ENCODE measurements around the gene ITGBL1.

ITGBL1 gene

GRCh38 chr13:101624210-101624922 lies 171.9 kb downstream of the ITGBL1 start:
- Histone ChIP-seq H3K4me1 (ENCODE audit: control insufficient read depth, insufficient read depth, low read length) (no peaks in the 10 kb centered on the region), H3K27ac (ENCODE audit: low read length) (no peak overlapping the region), H3K9me3 (ENCODE audit: control insufficient read depth, insufficient read depth, low read length) (no peaks in the 10 kb centered on the region), H3K36me3 (ENCODE audit: control insufficient read depth, insufficient read depth, low read length) (no peaks in the 10 kb centered on the region), H3K27me3 (ENCODE audit: control insufficient read depth, insufficient read depth, low read length) (no peaks in the 10 kb centered on the region), H3K4me3 (ENCODE audit: low read length) (no peak overlapping the region)
- no peak for DNase-seq (ENCODE audit: low read depth, low spot score)
- WGBS (ENCODE audit: insufficient coverage, insufficient read length) = no CpG with 5 or more reads among the region's 8 CpGs

DNA sequence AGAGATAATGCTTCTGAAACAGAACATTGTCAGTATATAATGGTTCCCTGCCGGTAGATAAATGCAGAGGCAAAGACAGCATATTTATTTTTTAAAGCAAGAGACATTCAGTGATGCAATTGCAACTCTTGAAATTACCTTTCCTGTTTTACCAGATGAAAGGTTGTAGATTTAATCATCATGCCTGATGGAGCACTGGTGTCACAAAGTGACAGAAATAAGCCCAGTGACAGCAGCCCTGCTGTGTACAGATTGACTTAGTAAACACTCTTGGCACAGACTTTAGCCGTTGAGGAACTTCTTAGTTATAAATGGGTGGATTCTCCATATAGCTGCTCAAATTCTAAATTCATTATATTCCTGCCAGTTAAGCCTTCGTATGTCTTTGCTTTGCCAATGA lies 172.5 kb downstream of the ITGBL1 start:
- DNase-seq (ENCODE audit: low read depth, low spot score) = no peak
- Histone ChIP-seq H3K36me3 (ENCODE audit: control insufficient read depth, insufficient read depth, low read length) (no peaks in the 10 kb centered on the region), H3K27me3 (ENCODE audit: control insufficient read depth, insufficient read depth, low read length) (no peaks in the 10 kb centered on the region), H3K4me1 (ENCODE audit: control insufficient read depth, insufficient read depth, low read length) (no peaks in the 10 kb centered on the region), H3K4me3 (ENCODE audit: low read length) (no peak overlapping the region), H3K27ac (ENCODE audit: low read length) (no peak overlapping the region), H3K9me3 (ENCODE audit: control insufficient read depth, insufficient read depth, low read length) (no peaks in the 10 kb centered on the region)
- WGBS (ENCODE audit: insufficient coverage, insufficient read length) = no CpG with 5 or more reads among the region's 3 CpGs

DNA sequence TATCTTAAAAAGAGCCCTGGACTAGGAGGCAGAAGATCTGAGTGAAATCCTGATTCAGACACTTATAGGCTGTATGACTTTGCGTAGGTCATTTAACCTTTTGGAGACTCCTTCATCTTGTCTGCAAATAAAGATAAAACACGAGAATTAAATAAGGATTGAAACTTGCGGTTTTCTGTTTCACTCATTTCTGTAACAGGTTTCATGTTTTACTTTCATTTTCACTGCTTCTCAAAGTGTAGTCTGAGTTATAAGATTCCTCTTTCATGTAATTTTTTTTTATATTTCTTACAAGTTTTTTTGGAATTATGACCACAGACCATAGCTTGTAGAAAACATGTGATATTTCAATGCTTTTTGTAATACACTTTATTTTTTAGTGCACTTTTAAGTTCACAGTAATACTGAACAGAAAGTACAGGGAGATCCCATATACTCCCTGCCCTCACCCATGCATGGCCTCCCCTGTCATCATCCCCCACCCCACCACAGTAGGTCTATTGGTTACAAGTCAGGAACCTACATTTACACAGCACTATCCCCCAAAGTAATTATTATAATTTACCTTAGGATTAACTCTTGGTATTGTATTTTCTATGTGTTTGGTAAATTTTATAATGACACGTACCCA lies 174.6 kb downstream of the ITGBL1 start:
- H3K36me3 ChIP-seq (ENCODE audit: control insufficient read depth, insufficient read depth, low read length) = no peaks in the 10 kb centered on the region
- no peaks in the 10 kb centered on the region for H3K9me3 ChIP-seq (ENCODE audit: control insufficient read depth, insufficient read depth, low read length)
- H3K4me1 ChIP-seq (ENCODE audit: control insufficient read depth, insufficient read depth, low read length) = no peaks in the 10 kb centered on the region
- H3K4me3 ChIP-seq (ENCODE audit: low read length) = no peak overlapping the region
- H3K27me3 ChIP-seq (ENCODE audit: control insufficient read depth, insufficient read depth, low read length) = no peaks in the 10 kb centered on the region
- WGBS (ENCODE audit: insufficient coverage, insufficient read length) = no CpG with 5 or more reads among the region's 4 CpGs
- no peak overlapping the region for H3K27ac ChIP-seq (ENCODE audit: low read length)
- no peak for DNase-seq (ENCODE audit: low read depth, low spot score)

GRCh38 chr13:101627556-101627943 lies 175.1 kb downstream of the ITGBL1 start:
- no CpG with 5 or more reads among the region's 5 CpGs for WGBS (ENCODE audit: insufficient coverage, insufficient read length)
- no peaks in the 10 kb centered on the region for H3K27me3 ChIP-seq (ENCODE audit: control insufficient read depth, insufficient read depth, low read length)
- no peak overlapping the region for H3K4me3 ChIP-seq (ENCODE audit: low read length)
- H3K9me3 ChIP-seq (ENCODE audit: control insufficient read depth, insufficient read depth, low read length) = no peaks in the 10 kb centered on the region
- H3K4me1 ChIP-seq (ENCODE audit: control insufficient read depth, insufficient read depth, low read length) = no peaks in the 10 kb centered on the region
- DNase-seq (ENCODE audit: low read depth, low spot score) = no peak
- H3K36me3 ChIP-seq (ENCODE audit: control insufficient read depth, insufficient read depth, low read length) = no peaks in the 10 kb centered on the region
- no peak overlapping the region for H3K27ac ChIP-seq (ENCODE audit: low read length)

DNA sequence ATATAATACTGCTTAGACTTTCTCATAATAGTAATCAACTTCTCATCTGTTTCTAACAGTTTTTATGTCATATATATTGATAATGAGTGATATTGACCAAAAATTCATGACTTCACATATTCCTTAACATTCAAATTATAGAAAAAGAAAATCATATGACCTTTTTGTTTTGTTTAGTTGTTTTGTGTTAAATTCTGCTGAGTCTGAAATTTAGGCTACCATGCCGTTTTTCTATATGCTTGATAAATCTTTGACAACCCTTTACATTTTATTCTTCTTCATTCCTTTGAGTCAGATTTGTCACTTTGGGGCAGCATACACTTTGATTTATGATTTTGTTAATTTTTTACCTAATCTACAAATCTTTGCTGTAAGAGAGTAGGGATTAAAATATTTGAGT lies 176.4 kb downstream of the ITGBL1 start:
- H3K36me3 ChIP-seq (ENCODE audit: control insufficient read depth, insufficient read depth, low read length) = no peaks in the 10 kb centered on the region
- H3K9me3 ChIP-seq (ENCODE audit: control insufficient read depth, insufficient read depth, low read length) = no peaks in the 10 kb centered on the region
- no CpG with 5 or more reads among the region's 1 CpG for WGBS (ENCODE audit: insufficient coverage, insufficient read length)
- no peak overlapping the region for H3K27ac ChIP-seq (ENCODE audit: low read length)
- H3K4me1 ChIP-seq (ENCODE audit: control insufficient read depth, insufficient read depth, low read length) = no peaks in the 10 kb centered on the region
- H3K27me3 ChIP-seq (ENCODE audit: control insufficient read depth, insufficient read depth, low read length) = no peaks in the 10 kb centered on the region
- no peak overlapping the region for H3K4me3 ChIP-seq (ENCODE audit: low read length)
- no peak for DNase-seq (ENCODE audit: low read depth, low spot score)

DNA sequence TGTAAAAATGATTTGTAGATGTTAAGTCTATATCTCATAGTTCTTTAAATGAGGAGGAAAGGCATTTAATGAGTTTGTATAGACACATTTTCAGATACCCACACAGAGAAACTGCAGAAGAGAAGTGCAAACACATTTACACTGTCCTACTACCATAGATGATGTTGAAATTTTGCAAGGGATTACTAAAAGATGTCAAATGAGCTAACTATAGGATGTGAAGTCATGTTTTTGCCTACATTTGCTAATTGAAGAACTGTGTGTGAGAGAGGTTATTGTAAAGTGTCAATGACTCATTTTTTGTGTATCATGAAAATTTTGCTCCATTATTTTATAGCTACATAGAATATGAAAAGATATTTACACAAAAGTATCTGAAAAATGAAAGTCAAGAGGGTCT lies 178.9 kb downstream of the ITGBL1 start:
- H3K36me3 ChIP-seq (ENCODE audit: control insufficient read depth, insufficient read depth, low read length) = no peaks in the 10 kb centered on the region
- H3K4me3 ChIP-seq (ENCODE audit: low read length) = no peak overlapping the region
- H3K27me3 ChIP-seq (ENCODE audit: control insufficient read depth, insufficient read depth, low read length) = no peaks in the 10 kb centered on the region
- no peak overlapping the region for H3K27ac ChIP-seq (ENCODE audit: low read length)
- no peaks in the 10 kb centered on the region for H3K9me3 ChIP-seq (ENCODE audit: control insufficient read depth, insufficient read depth, low read length)
- no peaks in the 10 kb centered on the region for H3K4me1 ChIP-seq (ENCODE audit: control insufficient read depth, insufficient read depth, low read length)
- DNase-seq (ENCODE audit: low read depth, low spot score) = no peak

GRCh38 chr13:101634142-101634541 lies 181.7 kb downstream of the ITGBL1 start:
- Histone ChIP-seq H3K4me3 (ENCODE audit: low read length) (no peak overlapping the region), H3K4me1 (ENCODE audit: control insufficient read depth, insufficient read depth, low read length) (no peaks in the 10 kb centered on the region), H3K27me3 (ENCODE audit: control insufficient read depth, insufficient read depth, low read length) (no peaks in the 10 kb centered on the region), H3K27ac (ENCODE audit: low read length) (no peak overlapping the region), H3K36me3 (ENCODE audit: control insufficient read depth, insufficient read depth, low read length) (no peaks in the 10 kb centered on the region), H3K9me3 (ENCODE audit: control insufficient read depth, insufficient read depth, low read length) (no peaks in the 10 kb centered on the region)
- 100% methylated on average over 1 of the region's 2 CpGs for WGBS (ENCODE audit: insufficient coverage, insufficient read length)
- DNase-seq (ENCODE audit: low read depth, low spot score) = no peak

GRCh38 chr13:101639711-101640110 lies 187.2 kb downstream of the ITGBL1 start:
- Histone ChIP-seq H3K4me3 (ENCODE audit: low read length) (no peak overlapping the region), H3K4me1 (ENCODE audit: control insufficient read depth, insufficient read depth, low read length) (no peaks in the 10 kb centered on the region), H3K27ac (ENCODE audit: low read length) (no peak overlapping the region), H3K27me3 (ENCODE audit: control insufficient read depth, insufficient read depth, low read length) (no peaks in the 10 kb centered on the region), H3K9me3 (ENCODE audit: control insufficient read depth, insufficient read depth, low read length) (no peaks in the 10 kb centered on the region), H3K36me3 (ENCODE audit: control insufficient read depth, insufficient read depth, low read length) (no peaks in the 10 kb centered on the region)
- no CpG with 5 or more reads among the region's 1 CpG for WGBS (ENCODE audit: insufficient coverage, insufficient read length)
- no peak for DNase-seq (ENCODE audit: low read depth, low spot score)

DNA sequence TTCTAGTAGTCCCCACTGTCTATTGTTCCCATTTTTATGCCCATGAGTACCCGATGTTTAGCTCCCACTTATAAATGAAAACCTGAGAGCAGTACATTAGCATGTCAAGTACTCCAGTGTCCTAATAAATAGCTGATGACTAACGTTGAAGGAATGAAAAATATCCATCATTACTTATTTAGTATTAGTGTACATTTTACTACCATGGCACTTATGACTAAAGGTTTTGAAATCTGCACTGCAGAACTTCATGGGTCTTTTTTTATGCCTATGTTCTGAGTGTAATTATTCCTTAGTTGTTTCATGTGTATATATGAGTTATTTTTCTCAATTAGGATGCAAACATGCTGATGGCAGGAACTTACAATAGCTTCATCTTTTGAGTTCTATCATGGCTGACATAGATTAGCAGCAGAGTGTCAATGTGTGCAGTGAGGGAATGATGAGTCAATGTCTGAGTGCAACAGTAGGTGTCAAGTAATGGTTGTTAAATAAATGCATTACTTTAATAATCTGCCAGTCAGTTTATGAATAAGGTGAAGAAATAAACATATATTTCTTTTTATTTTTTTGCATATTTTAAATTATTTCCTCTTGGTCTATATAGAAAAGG lies 188.4 kb downstream of the ITGBL1 start:
- Histone ChIP-seq H3K27ac (ENCODE audit: low read length) (no peak overlapping the region), H3K9me3 (ENCODE audit: control insufficient read depth, insufficient read depth, low read length) (no peaks in the 10 kb centered on the region), H3K4me3 (ENCODE audit: low read length) (no peak overlapping the region), H3K27me3 (ENCODE audit: control insufficient read depth, insufficient read depth, low read length) (no peaks in the 10 kb centered on the region), H3K36me3 (ENCODE audit: control insufficient read depth, insufficient read depth, low read length) (no peaks in the 10 kb centered on the region), H3K4me1 (ENCODE audit: control insufficient read depth, insufficient read depth, low read length) (no peaks in the 10 kb centered on the region)
- WGBS (ENCODE audit: insufficient coverage, insufficient read length) = no CpG with 5 or more reads among the region's 2 CpGs
- DNase-seq (ENCODE audit: low read depth, low spot score) = no peak

GRCh38 chr13:101645871-101646270 lies 193.4 kb downstream of the ITGBL1 start:
- Histone ChIP-seq H3K4me3 (ENCODE audit: low read length) (no peak overlapping the region), H3K27me3 (ENCODE audit: control insufficient read depth, insufficient read depth, low read length) (no peaks in the 10 kb centered on the region), H3K36me3 (ENCODE audit: control insufficient read depth, insufficient read depth, low read length) (no peaks in the 10 kb centered on the region), H3K4me1 (ENCODE audit: control insufficient read depth, insufficient read depth, low read length) (no peaks in the 10 kb centered on the region), H3K9me3 (ENCODE audit: control insufficient read depth, insufficient read depth, low read length) (no peaks in the 10 kb centered on the region), H3K27ac (ENCODE audit: low read length) (no peak overlapping the region)
- no CpG with 5 or more reads among the region's 1 CpG for WGBS (ENCODE audit: insufficient coverage, insufficient read length)
- no peak for DNase-seq (ENCODE audit: low read depth, low spot score)

DNA sequence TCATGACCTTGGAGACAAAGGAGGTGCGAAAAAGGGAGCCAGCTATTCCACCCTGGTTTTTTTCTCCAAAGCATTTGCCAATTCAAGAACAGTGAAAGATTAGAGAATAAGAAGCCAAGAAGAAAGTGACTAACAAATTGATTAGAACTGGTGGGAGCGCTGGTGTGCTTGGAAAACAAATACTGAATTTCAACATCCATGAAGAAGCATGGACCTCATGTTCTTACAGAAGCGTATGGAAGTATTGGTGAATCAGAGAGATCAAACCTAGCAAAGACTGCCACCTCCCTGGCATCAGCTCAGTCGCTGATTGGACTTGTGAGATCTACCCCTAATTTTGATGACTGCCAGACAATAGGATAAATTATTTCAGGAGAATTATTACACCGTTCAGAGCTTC lies 195.3 kb downstream of the ITGBL1 start:
- DNase-seq (ENCODE audit: low read depth, low spot score) = no peak
- Histone ChIP-seq H3K27me3 (ENCODE audit: control insufficient read depth, insufficient read depth, low read length) (no peaks in the 10 kb centered on the region), H3K27ac (ENCODE audit: low read length) (no peak overlapping the region), H3K4me1 (ENCODE audit: control insufficient read depth, insufficient read depth, low read length) (no peaks in the 10 kb centered on the region), H3K4me3 (ENCODE audit: low read length) (no peak overlapping the region), H3K9me3 (ENCODE audit: control insufficient read depth, insufficient read depth, low read length) (no peaks in the 10 kb centered on the region), H3K36me3 (ENCODE audit: control insufficient read depth, insufficient read depth, low read length) (no peaks in the 10 kb centered on the region)
- WGBS (ENCODE audit: insufficient coverage, insufficient read length) = no CpG with 5 or more reads among the region's 5 CpGs

Measured in iPS DF 6.9 (cell line).